Measurements from ENCODE around the gene HSP90AB1.

The HSP90AB1 gene

DNA sequence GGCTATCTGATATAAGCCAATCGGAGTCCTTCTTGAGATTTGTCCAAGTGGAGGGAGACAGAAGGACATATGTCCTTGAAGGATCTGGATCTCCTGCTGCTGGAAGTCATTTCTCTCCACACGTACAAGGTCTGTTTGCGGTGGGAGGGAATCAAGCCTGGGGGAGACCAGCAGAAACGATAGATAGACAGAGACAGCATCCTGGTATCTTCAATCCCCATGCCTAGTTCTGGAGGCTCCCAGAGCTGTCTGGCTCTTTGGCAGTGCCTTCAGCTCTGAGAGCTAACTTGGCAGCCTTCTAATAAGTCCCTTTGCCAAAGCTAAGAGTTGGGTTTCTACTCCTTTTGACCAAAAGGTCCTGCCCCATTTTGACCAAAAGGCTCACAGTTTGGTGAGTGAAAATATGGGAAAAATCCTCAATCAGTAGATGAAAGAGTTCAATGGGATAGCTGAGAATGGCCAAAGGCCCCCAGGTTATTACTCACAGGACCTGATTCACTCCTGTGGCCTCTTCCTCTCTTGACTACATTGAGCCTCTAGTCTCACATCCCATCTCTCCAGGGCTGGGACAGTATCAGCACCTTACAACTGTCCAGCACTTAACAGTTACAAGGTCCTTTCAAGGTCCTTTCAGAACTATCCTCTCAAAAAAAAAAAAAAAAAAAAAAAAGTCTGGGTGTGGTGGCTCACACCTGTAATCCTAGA, 45.9 kb downstream of the HSP90AB1 start:
- DNase-seq: no peak

DNA sequence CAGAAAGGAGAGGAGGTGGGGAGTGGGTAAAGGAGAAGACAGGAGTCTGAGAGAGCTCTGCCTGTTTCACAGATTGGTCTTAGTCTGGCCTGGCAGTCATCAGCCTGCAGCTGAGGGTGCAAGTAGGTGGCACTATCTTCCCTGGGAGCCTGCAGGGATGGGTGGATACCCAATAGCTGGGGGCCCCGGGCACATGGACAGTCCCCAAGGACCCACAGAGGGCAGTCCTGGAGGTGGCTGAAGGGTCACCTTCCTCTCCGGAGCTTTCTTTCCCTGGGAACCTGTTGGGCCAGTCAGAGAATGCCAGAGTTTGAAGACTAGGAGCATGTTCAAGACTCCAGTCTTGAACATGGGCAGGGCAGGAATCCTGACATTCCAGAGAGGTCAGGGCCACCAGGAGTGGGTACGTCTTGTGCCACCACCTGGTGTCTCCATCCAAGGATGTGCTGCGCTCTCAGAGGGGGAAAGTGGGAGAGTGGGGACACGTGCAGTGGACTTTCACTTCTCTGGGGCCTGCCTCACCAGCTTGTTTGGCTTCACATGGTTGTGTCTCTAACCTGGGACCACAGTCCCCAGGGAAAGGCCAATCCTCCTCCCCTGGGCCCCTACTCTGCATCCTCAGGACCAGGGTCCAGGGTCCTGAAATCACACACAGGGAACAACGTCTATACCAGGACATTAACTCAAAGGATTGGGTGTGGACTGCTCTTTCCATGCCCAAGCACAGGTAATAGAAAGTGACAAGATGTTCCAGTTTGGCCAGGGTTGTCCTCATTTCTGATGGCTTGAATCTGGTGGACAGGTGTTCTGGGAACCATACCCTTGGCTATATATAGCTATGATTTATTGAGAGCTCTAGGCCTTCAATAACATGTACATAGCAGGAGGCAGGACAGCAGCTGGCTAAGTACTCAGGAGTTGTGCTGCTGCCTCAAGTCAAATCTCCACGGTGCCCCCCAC, 48.2 kb downstream of the HSP90AB1 start:
- DNase-seq: no peak

DNA sequence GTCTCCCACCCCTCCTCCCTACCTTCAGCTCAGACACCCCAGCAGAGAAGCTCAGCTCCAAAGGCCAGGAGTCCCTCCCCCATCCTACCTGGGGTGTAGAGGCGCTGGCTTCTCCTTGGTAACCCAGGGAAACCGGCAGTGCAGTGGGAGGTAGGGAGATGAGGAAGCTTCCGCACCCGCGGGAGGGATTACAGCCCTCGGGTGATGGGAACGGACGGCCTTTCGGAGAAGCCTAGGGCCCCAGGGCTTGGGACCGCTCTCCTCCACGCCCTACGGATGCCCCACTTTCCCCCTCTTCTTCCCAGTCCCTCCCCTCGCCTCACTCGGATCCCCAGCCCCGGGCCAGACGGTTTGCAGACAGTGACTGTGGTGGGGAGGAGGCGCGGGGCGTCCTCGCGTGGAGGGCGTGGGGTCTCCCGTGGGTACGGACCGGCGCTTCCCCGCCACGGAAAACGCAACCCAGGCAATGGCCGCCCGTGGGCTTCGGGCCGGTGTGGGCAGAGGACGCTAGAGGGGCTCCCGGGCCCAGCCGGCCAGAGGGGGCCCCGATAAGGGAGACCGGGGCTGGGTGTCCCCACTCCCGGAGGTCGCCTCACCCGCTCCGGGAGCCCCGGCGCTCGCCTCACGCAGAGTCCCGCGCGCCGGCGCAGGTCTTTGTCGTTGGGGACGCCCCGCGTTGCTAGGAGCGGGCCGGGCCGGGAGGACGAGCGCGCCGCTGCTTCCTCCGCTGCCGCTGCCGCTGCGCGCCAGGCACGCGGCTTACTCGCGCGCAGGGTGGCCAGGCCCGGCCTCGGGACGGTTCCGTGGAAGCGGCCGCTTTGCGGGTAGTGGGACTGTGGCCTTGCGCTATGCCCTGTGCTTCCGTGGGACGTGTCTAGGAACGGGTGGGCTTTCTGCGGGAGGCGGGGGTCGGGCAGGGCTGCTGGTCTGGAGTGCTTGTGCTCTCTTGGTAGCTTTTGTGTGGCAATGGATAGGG, 50.5 kb downstream of the HSP90AB1 start:
- peak; percentile 39 for DNase-seq

DNA sequence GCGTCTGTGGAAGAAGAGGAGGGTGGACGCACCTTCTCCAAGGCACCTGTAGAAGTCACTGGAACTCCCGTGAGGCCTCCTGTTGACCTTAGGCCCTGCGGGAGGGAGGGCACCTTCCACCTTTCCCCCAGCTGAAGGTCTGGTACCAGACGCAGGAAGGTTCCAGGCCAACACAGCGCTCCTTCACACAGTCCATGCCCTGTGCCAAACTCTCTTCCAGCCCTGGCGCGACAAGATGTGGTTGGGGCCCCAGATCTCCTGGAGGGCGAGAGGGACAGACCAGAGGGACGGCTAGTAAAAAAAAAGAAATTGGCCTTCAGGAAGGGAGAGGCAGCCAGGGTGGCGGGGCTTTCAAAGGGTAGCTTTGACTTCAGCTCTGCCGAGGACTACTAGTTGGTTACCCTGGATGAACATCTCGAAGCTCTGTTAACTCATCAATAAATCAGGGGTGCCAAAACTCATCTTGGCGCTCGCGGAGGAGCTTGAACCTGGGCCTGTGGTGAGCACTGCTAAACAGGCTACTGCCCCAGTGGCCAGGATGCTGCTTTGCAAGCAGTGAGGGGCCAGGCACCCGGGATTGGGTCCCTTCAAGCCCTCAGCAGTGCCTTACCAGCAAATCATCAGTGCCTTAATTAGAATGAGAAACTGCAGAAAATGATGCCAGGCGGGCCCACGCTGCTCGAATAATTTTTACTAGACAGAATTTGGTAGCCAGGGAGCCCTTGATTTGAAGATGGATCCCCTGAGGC, 51.3 kb downstream of the HSP90AB1 start:
- DNase-seq: no peak

- DNase-seq: no peak
Measured at GRCh38 chr6:44298864-44299263, 52.0 kb downstream of the HSP90AB1 start.

GRCh38 chr6:44300292-44300823, 53.5 kb downstream of the HSP90AB1 start:
- no peak for DNase-seq

DNA sequence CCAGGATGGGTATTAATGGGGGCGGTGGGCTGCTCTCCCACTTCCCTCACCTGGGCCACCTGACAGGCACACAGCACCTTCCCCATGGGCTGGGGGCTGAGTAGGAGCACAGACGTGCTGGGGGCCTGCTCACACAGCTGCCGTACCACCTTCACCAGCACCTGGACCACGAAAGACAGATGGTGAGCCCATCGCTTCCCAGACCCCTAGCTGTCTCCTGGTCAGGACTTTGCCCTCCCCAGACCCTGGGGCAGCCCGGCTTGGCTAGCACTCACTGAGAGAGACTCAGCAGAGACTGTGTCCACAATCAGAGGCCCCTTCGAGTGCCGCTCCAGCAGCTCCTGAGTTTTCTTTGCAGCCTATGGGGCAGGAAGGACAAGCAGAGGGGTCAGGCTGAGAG, 54.2 kb downstream of the HSP90AB1 start:
- DNase-seq: no peak

DNA sequence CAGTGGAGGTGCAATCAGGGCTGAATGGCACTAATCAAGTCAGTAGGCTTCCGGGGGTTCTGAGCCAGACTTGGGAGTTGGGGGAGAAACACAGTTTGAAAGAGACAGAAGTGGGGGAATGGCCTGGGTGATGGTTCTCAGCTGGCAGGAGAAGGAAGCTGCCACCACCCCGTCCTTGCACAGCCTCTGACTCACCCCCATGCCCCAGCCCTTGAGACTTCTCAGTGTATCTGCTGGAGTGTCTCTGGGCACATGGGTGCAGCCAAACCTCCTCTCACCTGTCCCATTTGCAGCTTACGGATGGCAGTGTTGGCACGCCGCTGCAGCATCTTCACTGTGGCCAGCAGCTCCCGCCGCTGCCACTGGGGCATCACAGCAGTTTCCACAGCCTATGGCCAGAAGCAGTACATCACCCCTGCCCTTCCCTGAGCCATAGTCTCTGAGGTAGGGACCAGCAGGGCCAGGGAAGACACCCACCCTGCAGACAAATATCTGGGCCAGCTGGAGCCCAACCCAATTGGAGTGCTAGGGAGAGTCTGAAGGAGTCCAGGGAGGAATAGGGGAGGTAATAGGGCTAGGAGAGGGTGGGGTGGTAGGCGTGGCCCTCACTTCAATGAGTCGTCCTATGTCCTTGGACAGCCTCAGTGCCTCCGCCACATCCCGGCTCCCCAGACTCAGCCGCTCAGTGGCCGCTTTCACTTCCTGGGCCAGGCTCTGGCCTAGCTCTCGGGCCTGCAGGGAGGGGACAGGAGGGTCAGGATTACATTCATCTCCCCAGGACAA, 55.1 kb downstream of the HSP90AB1 start:
- no peak for DNase-seq

GRCh38 chr6:44302856-44303255, 56.0 kb downstream of the HSP90AB1 start:
- DNase-seq: no peak

All from NCI-H510A (cell line).